ENCODE results near the gene MACROH2A1.
"Not testable (repeated sequence)": the region's sequence is repeated elsewhere in the genome, so short reads cannot be mapped to it uniquely, and the experiment has no call there.

The MACROH2A1 gene

DNA sequence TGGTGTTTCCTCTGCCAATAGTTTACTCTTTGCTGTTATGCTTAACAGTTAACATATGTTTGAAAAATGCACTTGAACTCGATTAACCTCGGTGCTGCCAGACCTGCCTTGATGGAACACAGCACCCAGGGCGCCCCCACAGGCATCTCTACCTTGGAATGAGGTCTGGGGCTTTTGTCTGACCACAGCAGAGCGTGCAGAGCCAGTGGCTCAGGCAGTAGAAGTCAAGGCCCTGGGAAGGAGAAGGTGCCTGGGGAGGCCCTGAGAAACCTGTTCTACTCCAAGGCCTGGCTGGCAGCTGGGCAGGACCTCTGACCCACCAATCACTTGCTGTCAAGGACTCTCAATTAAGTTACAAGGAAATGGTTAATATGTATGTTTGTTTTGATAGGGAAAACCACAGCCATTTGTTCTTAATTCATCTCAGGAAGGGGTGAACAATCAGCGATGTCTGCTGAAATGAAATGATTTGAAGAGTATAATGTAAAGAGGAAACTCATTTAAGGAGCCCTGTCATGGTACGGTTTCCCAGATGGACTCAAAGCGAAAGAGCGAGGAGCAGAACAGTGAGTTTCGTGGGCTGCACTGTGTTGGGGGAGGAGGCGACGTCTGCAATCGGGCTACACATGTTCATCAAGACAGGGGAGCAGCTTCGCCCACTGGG lies 21.9 kb downstream of the MACROH2A1 start:
- no peak for DNase-seq

- no peak for DNase-seq
Observed at GRCh38 chr5:135375040-135375793, 23.8 kb downstream of the MACROH2A1 start.

DNA sequence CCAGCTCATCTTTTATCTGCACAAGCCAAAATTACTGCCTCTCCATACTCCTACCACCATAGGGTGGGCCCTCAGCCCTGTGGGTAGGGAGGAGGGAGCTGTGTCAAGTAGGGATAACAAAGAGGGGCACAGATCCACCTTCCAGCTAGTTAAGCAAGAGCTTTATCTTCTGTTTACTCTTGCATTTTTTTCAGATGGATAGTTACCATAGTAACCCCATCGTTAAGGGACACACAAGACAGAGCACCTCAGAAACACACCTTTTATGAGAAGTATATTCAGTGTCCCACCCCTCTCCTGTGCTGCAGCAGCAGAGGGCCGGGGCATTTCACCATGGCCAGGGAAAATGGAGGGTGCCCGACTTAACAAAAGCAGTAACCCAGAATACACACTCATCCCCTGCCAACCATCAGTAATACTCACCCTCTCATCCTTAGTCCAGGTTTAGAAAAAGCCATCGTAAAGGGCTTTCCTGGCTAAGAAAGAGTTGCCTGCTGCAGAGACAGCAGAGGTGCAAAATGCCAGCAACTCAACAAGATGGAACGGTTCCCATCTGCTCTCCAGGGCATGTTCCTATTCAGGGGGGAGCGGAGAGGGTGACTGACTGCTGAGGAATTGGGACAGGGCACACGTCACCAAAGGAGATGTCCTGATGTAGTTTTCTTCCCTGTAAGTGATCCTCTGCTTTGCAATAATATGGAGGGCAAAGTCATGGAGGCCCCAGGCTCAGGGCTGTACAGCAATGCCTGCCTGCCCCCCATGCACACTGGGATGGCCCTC lies 25.1 kb downstream of the MACROH2A1 start:
- DNase-seq = no peak

GRCh38 chr5:135372654-135373381 lies 26.2 kb downstream of the MACROH2A1 start:
- DNase-seq = no peak

GRCh38 chr5:135371622-135372232 lies 27.3 kb downstream of the MACROH2A1 start:
- no peak for DNase-seq

- DNase-seq = no peak
Observed at GRCh38 chr5:135369952-135370351, 29.1 kb downstream of the MACROH2A1 start.

DNA sequence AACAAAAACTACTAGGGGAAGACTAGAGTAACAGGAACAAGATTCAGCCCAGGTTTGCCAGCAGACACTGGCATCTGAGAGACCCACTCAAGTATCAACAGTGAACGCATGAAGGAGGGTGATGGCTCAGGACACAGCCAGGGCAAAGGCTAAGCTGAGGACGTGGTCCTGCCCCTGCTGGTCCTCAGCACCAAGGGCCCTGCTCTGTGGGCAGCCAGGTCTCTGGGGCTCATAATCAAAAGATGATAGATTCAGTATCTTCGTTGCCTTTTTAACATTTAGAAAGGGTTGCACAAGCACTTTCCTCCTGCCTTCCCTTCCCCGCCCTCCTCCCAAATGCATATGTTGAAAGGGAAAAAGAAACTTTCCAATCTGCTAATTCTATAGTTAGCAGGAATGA lies 31.5 kb downstream of the MACROH2A1 start:
- no peak for DNase-seq

DNA sequence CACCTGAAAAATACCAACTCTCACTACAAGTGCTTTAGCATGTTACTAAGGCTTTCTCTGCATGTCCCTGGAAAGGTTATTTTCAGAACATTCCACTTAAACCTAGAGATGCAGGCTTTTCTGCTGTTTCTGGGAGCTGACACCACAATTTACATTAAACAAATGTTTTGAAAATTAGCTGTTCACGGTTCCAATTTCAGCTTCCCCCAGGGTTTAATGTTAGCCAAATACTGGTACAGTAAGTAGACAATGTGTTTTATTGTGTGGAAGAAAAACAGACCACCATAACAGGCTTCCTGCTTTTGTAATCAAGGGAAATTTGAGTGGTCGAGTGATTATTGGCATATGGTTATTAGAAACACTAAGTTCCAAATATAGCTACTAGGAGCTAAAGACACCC lies 32.0 kb downstream of the MACROH2A1 start:
- no peak for DNase-seq

DNA sequence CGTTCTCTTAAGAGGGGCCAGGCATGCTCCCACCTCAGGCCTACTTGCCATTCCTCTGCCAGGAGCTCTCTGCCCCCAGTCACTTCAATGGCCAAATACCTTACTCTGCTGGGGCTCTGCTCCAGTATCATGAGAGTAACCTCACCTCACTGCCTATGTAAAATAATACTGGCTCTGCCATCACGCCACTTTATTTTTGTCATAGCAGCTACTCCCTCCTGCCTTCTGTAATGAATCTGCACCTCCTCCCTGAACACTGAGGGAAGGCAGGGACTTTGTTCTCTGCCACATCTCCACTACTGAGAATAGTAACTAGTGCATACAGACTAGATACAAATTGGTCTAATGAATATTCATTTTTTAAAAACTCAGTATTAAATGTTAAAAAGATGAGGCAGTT lies 33.8 kb downstream of the MACROH2A1 start:
- no peak for DNase-seq

DNA sequence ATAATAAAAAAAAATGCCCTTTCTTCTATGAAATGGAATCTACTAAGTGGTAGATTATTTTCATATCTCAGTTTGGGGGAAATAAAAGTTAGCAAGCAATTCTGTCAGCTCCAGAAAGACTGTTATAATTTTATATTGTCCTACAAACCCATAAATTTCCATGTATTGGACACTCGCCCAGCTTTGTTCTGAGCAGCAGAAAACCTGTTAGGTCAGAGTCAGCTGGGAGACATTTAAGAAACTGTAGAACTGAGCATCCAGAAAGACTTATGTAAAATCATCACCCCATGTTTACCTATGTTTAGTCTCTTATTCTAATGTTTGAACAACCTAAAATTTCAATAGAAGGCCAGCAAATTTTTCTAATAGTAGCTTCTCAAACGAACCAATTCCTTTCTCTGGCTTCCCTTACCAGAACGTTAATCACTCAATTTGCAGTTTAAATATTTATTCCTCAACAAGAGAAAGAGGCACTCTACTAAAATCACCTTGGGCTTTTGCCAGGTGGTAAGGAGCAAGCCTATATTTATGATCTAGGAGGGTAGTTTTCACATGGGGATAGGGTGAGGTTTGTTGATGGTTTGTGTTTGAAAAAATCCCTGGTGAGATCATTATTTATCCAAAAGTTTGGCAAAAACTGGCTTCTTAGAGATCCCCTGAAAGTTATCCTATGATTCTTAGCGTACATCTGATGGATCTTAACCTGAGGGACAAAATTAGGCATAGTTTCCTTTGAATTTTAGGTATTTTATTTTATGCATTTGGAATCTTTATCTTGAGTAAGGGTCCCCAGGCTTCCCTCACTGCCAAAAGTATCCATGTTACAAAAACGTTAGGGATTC lies 34.4 kb downstream of the MACROH2A1 start:
- DNase-seq = no peak

DNA sequence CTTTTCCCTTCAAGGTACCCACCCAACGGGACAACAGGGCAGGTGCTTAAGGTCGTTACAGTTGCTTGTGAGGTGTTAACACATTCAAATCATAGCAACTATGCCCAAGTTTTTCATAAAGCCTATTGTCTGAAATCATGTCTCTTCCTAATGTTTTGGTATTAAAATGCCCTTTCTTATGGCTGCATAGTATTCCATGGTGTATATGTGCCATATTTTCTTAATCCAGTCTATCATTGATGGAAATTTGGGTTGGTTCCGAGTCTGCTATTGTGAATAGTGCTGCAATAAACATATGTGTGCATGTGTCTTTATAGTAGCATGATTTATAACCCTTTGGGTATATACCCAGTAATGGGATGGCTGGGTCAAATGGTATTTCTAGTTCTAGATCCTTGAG lies 35.7 kb downstream of the MACROH2A1 start:
- DNase-seq = not testable (repeated sequence)

- DNase-seq = no peak
Observed at GRCh38 chr5:135362102-135362501, 36.9 kb downstream of the MACROH2A1 start.

DNA sequence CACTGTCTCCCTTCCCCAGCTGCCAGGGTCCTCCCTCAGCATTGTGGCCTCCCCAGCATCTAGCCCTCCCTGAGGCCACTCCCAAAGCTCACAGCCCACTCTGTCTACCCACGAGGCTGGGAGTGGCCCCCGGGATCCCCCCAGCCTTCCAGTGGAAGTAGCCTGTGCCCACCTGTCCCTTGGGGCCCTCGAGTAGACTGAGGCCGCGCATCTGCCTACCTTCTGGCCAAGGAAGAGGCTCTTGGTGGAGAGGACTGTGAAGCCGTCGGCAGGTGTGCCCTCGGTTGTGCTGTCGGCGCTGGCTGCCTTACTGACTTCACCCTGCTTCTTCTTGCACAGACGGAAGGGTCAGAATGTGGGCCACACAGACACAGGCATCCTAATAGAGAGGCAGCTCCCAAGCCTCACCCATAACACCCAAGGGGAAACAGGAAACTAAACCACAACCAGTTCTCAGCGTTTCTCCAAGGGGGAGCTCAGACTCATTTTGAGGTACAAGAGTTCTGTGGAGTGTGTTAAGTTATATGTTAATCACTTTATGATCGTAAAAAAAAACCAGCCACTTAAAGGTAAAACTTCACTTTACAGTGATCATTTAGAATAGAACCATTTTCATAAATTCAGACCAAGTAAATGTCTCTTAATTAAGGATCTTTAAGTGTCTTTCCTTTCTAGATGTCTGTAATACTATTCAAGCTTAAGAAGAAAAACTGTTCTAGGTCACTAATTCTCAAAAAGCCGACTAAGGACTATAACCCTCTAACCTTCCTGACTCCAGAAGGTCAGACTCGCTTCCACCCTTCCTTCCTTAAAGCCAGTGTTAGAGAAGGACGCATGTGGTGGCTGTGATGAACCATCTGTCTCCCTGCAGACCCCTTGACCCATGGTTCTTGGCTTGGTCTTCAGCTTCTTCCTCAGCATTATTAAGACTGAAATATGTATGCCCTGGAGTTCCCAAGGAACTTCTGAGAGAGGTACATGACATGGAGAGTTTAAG lies 38.5 kb downstream of the MACROH2A1 start:
- DNase-seq = no peak

- DNase-seq = no peak
Observed at GRCh38 chr5:135359374-135360165, 39.5 kb downstream of the MACROH2A1 start.

- no peak for DNase-seq
Observed at GRCh38 chr5:135357685-135358084, 41.3 kb downstream of the MACROH2A1 start.

- peak; percentile 60 for DNase-seq
Observed at GRCh38 chr5:135356522-135357318, 42.3 kb downstream of the MACROH2A1 start.

DNA sequence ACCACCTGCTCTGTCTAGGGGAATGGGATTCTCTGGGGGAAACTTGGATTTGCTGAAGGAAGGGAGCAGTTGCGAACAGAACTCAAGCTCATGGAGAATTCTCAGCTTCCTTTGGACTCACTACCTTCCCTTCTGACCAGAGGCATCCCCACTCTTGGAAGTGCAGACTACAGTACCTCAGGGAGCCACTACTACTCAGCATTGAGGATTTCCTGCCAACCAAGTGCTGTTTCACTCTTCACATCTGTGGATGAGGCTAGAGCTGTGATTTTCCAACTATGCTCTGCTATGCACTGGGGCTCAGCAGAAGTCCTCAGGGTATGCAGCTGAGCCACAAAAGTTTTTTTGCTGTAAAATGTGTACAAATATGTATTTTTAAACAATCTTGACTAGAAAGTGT lies 43.9 kb downstream of the MACROH2A1 start:
- DNase-seq = no peak

- no peak for DNase-seq
Observed at GRCh38 chr5:135353952-135354721, 44.9 kb downstream of the MACROH2A1 start.

Measured in left hindlimb (tissue), 1 donor.